NCI-H748 (cell line): ENCODE results near the gene NFIA.
A peak's percentile ranks its signal among the peaks of the same experiment; 100 is the strongest.

Experiments
- DNase-seq: peaks from one replicate; lab custom pipeline; 2025; ENCODE audit not compliant: unreplicated experiment; lab: John Stamatoyannopoulos, UW

Gene NFIA

DNA sequence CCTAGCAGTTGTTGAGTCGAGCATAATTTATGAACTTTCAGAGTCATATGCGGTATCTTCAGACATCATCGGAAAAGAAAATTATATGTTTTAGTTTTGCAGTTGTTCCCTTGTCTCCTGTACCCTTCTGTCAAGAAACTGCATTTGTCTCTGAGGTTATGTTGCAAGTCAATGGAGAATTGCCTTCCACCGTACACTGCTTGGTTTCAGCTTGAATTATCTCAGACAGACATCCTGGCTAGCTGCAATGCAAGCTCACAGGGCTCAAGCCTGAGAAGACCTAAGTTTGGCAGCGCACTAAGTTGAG, 156.0 kb downstream of the NFIA start:
- no peak for DNase-seq

DNA sequence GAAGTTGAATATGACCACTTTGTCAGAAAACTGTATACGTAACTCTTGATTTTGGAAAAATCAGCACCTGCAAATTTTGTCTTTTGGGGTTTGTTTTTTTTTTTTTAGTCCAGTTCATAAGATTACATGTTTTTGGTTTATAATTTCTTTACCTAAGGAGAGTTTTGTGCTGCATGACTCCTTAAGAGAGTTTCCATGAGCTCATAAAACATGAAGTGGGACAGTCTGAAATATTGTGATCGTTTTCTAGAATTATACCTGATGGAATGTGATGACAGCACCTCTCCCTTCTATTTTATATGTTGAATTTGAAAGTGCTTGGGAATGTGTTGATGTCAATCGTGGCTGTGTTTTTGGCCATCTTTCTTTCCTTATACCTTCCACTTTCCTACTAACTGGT, 158.5 kb downstream of the NFIA start:
- DNase-seq, result no peak

DNA sequence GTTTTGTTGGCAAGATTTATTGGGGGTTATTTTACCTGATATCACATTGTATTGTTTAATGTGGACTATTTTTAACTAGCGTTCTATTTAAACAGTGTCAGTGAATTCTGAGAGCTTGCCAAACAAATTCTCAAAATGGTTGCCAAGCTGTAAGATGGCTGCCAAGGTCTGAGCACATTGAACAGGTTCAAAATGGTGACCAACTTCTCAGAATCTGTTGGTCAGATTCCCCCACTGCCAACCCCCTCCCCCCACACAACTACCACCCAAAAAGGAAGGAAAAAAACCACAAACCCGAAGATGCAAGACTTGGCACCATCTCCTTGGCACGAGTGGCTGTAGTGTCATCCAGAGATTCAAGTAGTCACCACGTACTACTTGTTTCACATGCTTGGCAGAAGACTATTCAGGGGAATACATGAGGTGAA, 159.1 kb downstream of the NFIA start:
- peak; percentile 20 for DNase-seq

DNA sequence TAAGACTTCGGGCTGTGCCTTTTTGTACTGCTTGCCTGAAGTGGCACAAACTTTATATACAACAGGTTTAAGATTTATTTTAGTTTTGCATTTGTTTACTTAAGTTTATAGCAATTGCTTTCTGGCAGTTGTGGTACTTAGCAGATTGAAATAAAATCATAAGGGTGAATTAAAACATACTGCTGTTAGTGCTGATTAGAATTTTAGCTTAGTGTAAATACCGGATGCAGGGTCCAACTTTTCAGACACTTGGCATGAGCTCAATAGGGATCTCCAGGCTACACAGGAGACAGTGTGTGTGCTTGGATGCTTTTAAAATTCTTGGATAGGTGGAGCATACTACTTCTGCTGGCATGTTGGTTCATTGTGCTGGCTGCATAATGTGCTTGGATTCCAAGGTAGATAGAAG, 159.6 kb downstream of the NFIA start:
- DNase-seq, result no peak

DNA sequence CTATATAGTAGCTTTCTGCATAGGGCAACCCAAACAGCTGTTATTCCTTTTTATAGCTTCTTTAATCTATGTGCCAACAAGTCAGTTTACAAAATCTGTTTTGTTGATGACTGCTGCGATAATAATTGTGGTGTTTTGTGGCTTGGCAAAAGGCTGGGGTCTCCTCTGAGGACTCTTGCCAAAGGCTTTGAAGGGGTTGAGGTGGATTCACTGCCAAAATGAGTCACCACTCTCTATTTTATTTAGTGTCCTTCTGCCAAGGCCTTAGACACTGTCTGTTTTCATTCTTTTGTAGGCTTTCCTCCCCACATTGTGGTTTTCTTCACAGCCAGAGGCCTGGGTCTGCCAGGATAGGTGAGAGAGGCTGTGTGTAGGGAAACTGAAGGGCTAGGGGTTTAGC, 161.8 kb downstream of the NFIA start:
- no peak for DNase-seq

DNA sequence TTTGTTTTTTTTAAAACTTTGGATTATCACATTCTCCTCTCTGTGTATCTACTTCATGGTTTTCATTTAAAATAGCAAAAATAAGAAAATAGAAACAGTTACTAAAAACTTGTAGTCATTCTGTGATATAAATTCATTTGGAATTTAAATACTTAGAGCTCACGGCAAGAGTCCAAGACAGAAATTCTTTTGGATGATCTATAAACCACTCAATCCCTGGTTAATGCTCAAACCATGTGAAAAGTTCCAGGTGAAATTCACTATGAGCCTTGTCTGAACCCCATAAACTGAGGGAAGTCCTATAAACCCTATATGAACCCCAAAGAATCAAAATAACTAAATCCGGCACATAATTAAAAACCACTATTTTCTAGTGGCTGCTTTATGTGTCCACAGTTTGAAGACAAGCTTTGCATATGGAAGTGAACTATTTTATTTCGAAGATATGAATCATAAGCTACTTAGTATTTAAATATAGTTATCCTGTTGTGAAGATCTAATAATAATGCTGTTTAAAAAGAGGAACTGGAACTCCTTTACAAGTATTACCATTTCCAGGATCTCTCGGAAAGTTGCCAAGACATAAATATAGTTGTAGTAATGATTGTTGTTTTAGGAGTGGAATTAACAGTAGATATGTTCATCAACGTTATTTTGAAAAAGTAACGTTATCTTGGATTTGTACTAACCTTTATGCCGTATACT, 163.5 kb downstream of the NFIA start:
- no peak for DNase-seq

DNA sequence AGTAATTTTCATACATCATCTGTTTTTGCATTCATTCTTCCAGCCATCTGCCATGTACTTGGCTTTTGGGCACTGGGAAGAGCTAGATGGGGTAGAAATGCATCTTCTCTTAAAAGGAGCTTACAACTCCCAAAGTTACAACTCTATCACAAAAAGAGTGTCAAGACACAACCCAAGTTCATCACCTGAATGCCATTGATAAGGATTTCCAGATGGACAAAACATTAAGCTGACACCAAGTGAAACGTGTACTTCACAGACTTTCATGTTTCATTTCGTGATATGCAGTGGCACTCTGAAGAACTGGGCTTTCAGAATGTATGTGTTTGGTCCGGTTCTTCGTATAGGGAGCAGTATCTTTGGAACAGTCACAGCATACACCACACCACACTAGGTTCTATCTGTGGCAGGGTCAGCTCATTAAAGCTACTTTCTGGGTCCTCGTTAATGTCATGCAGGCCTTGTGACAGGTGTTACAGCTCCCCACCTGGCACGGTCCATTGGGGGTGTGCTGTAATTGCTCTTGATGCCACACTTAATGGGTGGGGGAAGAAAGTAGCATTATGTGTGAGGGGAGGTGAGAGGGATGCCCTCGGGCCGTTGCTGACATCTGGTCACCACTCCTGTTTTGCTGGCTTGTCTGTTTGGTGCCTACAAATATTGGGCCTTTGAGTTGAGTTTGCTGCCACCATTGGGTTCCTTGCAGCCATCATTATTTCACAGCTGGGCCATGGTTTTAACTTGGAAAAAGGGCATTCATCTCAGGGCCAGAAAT, 164.9 kb downstream of the NFIA start:
- peak; percentile 41 for DNase-seq

DNA sequence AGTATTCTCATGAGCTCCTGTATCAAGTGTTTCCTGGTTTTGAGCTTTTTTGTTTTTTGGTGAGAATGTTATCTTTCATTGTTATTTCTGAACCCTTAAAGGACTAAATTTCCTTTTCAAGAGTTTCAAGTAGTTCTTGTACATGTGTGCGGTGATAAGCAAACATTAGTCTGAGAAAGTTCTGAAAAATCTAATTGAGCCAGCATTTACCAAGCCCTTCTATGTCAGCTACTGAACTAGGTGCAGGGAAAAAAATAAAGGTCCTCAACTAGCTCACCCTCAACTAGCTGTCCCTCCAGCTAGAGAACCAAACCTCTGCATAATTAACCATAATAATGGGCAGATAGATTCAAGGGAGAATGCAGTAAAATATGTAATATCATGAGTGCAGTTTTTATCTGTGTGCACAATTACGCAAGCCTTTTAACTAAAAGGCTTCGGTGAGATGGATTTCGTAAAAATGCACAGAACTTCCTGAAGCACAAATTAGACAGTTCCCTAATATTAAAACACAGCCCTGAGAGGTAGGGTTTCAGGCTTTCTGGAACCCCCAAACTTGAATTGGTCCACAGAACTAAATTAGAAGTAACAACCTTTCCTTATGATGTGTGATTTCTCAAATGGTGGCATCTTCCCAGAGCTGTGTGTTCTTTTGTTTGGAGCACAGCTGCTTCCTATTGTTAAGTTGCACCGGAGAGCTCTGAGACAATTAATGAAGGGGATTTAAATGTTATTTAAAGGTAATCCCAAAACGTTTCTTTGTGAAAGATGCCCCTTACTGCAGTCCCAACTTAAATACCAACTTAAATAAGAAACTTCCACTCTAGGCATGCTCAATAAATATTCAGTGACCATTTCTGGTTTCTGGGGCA, 165.8 kb downstream of the NFIA start:
- no peak for DNase-seq

DNA sequence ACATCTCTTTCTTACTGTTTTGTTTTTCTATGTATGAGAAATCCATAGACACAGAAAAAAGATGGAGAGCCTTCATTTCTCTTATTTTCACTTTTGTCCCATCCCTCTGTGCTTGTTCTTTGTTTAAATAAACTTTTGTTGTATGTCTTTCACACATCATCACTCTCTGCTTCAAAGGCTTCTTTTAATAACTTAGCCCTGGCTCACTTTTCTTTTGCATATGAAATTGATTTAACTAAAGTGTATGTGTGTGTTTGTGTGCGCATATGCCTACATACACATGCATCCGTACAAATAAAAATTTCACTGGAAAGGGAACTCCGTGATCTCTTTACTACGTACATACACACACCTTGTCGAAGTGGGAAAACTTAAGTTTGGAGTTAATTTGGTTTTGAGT, 168.6 kb downstream of the NFIA start:
- DNase-seq, result no peak

DNA sequence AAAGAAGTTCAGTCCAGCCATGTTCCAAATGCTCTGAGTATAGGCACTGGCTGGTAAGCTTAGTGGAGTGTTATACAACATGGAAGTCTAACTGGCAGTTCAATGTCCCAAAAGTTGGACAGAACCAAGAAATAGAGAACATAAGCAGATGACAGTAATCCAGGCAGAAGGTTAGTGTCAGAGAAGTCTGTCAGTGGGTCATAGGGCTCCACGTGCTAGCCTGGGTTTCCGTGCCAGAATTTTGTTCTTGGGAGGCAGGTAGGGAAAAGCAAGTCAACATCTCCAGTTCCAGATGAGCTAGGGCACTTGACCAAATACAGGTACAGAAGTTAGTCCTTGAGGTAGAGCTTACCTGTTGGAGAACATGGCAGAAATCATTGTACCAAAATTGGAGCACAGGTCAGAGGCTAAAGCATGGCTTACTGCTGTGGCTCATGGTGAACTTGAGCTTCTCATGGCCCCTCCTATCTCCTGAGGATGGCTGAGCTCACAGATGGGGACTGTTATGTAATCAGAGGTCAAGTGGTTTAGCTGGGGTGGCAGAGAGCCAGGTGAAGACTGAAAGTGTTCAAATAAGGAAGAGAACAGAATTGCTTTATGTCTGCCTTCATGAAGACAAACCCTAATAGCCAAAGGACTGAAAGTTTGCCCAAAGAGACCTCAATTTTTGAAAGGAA, 170.8 kb downstream of the NFIA start:
- DNase-seq, result peak; percentile 72

DNA sequence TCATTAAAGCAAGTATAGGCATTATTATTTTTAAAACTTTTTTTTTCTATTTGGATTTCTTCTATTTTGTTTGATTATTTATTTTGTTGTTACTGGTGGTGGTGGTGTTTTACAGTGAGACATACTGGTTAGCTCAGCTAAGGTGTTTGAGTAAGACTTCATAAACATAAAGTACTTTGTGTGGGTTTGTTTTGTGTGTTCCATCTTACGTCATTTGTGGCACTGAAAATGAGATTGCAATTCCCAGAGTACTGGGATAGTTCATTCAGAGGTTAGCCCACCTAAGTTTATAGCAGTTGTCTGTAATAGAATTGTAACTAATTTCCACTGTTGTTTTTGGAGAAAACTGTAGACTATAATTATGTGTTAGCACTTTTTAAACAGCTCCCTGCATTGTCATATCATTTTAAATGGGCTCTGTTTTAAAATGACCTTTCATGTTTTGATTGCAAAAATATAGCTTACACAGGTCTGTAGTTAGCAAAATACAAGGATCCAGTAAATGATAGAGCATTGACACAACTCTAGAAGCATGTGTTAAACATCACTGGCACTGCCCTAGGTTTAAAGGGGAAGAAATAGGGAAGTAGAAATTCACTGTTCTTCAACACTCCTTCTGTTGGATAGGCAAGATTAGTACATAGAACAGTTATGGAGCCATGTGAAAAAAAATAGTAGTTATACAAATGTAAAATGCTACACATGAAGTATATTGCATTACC, 171.7 kb downstream of the NFIA start:
- DNase-seq, result no peak

DNA sequence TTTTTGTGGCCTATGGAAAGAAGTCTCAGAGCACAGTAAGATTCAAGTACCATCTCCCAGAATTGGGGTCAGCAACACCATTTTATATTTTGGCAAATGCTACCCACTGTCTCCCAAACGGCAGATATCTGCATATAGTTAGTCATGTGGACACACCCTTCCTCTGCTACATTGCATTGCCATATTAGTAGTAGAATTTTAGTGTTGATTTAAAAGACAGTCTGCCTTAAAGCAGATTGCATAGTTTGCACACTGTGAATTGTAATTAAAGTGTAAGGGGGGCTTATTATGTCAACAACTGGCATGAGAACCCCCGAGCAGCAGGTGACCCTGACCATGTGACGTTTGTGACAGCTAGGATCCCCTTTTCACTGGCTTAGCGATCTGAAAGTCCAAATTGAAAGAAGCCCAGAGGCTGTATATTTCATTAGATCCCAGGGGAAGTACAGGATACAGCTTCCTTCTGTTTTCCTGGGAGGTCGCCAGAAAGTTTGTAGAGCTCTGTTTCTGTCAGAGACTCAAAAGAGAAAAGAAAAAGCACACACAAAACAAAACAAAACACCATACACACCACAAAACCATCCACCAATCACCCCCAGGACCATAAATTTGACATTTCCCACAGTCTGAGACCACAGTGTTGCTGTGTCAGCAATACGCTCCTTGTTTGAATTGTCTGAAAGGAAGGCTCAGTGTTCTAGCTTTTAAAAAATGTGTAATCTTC, 172.4 kb downstream of the NFIA start:
- DNase-seq, result no peak

DNA sequence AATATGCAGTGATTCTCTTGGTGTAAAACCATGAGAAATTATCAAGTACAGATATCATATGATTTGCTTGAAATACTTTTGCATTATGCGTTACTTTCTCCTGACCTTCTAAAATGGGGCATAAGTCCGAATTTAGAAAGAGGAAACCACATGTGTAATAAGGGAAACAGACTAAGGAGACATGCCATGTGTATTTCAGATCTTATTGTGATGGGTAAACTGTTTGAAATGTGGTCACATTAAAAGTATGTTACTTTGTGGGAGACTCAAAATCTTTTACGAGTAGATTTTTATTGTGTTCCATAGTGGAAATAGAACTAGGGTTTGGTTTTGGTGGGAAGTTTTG, 173.0 kb downstream of the NFIA start:
- DNase-seq, result no peak

DNA sequence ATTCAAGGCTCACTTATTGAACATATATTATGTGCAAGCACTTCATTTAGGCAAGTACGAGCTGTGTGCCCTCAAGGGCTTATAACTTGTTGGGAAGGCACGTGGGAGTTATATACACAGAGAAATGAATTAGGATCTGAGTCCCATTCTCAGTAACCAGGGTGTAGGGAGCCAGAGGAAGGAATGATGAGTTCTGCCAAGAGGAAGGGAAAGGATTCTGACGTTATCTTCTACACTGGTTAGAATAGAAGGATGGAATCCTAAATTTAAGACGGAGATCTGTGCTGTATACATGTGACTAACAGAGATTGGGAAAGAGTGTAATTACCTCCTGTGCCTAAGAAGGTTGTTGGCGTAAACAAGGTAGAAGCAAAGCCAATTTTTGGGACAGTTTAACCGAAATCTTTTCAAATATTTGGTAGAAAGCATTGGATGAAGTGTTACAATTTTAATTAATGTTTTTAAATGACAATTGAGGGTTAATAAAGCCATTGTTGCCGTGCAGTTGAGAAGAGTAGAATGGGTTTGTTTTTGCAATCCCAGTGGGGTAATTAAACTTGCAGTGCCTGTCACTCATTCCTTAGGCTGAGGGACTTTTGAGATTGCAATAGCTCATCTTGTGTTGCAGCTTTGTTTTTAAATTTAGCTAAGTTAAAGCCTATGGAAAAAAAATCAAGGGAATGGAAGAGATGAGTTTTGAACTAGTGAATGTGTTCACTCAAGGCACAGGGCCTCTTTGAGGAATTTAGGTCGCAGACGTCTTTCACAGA, 177.2 kb downstream of the NFIA start:
- DNase-seq, result no peak

DNA sequence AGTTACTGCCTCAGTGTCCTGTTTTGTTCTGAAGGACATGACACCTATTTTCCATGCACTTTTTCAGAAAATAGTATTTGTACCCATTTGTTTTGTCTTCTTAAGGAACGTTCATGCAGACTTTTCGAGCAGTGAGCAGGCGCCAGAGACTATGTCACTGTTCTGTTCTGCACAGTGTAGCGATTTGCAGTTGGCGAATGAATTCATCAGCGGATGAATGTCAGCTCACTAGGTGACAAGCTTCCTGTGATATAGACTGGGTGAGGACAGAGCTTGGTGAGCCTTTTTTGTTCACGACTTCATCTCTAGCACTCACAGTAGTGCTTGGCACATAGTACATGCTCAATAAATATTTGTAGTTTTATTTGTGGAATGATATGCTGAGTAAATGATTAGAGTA, 177.8 kb downstream of the NFIA start:
- DNase-seq, result no peak

DNA sequence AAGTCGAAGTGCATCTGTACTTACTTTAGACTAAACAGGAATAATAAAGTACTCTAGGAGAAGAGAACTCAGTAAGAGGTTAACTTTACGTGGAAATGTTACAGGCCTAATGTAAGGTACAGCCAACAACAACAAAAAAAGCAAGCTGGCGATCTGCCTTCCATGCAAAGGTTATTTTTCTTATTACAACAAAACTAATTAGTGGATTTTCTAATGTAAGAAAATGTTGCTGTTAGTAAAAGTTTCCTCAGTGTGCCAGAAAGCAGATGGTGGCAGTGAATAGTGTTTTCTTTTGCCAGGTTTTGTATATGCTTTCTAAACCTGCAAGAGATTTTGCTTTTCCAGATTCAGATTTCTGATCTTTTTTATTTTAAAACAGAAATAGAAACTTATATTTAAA, 179.2 kb downstream of the NFIA start:
- no peak for DNase-seq

DNA sequence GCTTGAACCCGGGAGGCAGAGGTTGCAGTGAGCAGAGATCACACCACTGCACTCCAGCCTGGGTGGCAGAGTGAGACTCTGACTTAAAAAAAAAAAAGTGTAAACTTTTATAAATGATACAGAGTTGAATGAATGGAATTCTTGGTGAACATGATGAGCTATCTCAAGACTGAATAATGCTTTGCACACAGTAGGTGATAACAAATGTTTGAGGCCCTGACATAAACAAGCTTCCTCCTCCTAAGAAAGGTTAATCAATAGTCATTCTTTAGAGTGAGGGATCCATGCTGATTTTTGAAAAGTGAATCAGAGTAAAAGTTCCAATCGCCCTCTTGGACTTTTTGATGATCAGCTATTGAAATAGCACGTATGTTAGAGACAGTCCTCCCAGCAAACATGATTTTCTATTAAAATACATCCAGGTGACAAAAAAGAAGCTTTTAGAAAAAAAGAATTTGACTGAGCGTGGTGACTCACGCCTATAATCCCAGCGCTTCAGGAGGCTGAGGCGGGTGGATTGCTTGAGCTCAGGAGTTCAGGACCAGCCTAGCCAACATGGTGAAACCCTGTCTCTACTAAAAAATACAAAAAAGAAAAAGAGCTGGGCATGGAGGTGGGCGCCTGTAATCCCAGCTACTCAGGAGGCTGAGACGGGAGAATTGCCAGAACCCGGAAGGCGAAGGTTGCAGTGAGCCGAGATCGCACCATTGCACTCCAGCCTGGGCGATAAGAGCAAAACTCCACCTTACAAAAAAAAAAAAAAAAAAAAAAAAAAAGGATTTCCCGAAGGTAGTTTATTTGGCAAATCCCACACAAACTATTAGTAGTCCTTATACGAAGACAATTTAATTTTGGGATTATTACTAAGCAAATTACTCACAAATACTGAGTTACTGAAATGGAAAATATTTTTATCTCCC, 181.8 kb downstream of the NFIA start:
- no peak for DNase-seq

DNA sequence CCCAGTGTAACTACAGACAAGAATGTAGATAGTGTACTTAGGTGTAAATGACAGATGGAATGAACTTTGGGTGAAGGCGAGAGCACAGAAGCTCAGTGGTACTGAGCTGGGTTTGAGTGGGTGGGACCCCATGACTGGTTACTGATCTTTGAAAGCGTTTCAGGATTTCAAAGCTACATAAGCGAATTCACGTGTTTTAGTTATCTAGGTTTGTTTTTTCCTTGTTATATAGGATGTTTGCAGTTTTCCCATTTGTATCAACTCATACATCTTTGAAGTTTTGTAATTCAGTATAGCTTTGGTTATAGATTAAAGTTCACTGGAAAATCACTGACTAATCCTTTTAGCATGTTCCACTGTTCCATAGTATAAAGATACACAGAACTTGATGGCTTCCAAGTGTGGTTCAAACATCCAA, 182.5 kb downstream of the NFIA start:
- no peak for DNase-seq
